GM21381 (cell line): ENCODE results near the gene IL13.
A peak's percentile ranks its signal among the peaks of the same experiment; 100 is the strongest.

Source experiments
- ATAC-seq: cut with Tn5 transposase; IDR thresholded peaks from one replicate; pipeline ENCODE4 v1.9.1; 2021; ENCODE audit warnings: mild to moderate bottlenecking, moderate library complexity; ENCODE audit not compliant: unreplicated experiment

IL13 gene

DNA sequence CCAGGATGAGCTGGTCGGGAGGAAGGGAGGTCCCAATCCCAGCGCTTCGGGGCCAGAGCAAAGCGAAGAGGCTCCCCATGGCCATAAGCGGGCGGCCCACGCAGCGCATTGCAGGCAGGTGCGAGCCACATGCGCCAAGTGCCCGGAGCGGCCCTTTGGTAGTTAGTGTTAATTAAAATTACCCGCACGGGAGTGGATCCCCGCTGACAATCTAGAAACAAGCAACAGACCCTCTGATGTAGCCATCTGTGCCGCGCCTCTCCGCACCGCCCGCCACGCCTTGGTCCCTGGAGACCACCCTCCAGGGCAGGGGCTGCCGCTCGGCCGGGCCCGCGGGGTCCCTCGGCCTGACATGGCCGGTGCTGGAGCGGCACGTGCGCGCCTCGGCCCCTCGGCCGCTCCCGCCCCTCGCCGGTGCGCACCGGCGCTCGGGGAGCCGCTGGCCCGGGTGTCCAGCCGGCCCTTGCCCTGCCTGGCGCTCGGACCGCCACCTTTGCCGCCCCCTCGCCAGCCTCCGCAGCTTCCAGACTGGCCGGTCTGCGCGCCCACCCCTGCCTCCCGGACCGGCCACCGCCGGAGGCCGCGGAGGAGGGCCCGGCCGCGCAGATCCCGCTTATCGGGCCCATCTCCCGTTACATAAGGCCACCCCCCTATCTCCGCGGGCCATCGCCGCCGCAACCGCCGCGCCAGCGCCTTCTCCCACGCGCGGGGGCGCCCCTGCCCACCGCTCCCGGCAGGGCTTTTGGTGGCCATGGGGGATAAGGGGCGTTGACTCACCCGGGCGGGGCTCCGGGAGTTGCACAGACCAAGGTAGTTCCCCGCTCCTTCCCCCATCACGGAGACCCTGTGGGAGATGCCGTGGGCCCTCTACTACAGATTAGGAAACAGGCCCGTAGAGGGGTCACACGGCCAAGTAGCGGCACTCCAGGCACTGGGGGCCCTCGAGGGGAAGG, 1.9 kb upstream of the IL13 start:
- no peak for ATAC-seq

DNA sequence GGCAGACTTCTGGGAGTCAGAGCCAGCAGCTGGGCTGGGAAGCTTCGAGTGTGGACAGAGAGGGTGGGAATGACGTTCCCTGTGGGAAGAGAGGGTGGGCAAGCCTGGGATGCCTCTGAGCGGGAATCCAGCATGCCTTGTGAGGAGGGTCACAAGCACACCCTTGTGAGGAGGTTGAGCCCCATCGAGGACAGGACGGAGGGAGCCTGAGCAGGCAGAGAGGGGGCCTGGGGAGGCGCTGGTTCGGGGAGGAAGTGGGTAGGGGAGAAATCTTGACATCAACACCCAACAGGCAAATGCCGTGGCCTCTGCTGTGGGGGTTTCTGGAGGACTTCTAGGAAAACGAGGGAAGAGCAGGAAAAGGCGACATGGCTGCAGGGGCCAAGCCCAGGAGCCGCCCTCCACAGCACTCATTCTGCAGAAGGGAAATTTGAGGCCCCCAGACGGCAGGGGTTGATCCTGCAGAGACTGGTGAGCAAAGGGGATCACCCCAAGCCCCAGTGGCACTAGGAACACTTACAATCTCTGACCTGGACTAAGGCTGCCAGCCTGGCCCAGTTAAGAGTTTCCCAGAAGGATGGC, 1.1 kb upstream of the IL13 start:
- no peak for ATAC-seq

DNA sequence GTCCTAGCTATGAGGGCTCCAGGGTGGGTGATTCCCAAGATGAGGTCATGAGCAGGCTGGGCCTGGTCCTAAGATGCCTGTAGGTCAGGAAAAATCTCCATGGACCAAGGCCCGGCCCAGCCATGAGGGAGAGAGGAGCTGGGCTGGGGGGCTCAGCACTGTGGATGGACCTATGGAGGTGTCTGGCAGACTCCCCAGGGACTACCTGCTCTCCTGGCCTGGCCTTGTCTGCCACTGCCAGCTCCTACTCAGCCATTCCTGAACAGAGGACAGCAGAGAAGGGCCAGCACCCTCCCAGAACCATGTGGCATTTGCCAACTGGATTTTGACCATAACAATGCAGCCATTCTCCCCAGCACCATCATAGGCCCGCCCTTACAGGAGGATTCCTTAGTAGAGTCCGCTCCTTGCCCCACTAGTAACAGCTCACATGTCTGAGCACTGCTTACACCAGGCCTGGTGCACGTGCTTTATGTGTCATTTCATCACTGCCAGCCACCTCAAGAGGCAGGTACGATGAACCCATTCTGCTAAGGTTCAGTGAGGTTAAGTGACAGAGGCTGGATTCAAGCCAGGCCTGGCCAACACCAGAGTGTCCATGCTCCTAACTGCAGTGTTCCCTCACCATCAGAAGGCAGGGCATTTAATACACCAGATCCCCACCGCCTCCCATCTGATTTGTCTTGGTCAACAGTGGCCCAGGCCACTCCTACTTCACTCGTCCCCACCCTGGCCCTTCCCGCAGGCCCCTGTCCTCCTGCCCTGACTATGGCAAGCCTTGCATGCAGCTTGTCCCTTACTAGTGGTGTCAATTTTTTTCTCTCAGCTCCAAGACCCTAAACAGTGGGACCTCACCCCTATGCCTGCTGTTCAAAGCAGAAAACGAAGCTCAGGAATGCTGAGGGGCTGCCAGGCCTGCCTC, 669 bp downstream of the IL13 start:
- ATAC-seq, result no peak

DNA sequence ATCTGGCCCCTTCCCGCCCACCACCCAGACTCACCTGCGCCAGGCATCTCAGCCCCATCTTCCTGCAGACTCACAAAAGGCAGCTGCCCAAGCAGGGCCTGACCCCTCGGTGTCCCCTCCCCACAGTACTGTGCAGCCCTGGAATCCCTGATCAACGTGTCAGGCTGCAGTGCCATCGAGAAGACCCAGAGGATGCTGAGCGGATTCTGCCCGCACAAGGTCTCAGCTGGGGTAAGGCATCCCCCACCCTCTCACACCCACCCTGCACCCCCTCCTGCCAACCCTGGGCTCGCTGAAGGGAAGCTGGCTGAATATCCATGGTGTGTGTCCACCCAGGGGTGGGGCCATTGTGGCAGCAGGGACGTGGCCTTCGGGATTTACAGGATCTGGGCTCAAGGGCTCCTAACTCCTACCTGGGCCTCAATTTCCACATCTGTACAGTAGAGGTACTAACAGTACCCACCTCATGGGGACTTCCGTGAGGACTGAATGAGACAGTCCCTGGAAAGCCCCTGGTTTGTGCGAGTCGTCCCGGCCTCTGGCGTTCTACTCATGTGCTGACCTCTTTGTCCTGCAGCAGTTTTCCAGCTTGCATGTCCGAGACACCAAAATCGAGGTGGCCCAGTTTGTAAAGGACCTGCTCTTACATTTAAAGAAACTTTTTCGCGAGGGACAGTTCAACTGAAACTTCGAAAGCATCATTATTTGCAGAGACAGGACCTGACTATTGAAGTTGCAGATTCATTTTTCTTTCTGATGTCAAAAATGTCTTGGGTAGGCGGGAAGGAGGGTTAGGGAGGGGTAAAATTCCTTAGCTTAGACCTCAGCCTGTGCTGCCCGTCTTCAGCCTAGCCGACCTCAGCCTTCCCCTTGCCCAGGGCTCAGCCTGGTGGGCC, 1.9 kb downstream of the IL13 start:
- no peak for ATAC-seq

- no peak for ATAC-seq
Measured at GRCh38 chr5:132661231-132662003, 3.4 kb downstream of the IL13 start.

GRCh38 chr5:132662004-132662401, 4.0 kb downstream of the IL13 start:
- ATAC-seq, result no peak

DNA sequence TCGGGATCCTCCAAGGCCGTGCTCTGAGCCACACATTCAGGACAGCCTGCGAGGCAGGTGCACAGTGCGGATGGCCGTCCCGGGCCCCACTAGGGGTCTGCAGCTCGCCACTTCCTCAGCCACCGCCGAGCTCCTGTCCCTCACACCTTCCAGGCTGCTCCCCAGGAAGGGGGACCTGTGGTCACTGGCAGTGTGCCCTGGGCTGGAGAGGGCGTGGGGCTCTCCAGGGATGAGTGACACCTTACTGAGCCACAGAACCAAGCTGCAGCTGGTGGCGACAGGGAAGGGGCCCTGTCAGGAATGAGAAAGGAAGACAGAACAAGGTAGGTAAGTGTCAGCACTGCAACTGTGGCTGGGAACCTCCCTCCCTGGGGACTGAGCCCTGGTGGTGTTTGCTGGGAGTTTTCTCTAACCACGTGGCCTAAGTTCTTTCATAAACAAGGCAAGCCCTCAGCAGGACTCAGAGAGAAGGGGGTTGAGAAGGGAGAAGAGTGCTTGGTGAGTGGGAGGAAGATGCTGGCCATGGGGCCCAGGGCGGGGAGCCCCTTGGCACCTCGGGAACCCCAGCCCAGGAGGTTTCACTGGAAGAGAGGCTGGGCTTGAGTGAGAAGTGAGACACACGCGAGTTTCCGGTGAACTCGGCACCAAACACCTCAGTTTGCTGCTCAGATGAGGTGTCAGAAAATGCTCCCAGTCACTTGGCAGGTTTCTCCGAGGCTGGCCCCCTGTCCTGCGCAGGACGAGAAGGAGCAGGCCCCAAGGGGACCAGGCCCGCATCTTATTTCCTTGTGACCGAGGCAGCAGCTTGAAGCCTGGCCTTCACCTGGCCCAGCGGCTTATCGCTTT, 5.2 kb downstream of the IL13 start:
- ATAC-seq, result peak; percentile 48

GRCh38 chr5:132663771-132664695, 6.1 kb downstream of the IL13 start:
- peak; percentile 41 for ATAC-seq

DNA sequence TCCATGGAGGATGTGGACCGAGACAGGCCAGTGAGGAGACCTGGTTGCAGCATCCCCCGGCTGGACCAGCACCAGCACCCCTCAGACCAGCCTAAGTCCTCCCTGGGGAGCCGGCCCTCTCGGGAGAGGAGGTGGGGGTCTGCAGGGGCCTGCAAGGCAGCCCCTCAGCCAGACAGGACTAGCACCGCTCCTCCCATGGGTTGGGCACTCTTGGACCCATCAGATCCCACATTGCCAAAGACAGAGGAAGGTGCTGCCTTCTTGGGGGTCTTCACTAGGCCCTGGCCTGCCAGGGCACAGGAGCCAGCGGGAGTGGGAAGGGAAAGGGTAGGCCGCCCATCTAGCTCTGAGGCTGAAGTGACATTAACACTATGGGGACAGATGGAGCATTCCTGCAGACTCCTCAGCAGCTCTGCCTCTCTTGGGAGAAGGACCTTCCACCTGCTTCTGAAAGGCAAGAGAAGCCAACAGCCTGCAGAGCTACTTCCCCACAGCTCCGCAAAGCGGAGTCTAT, 6.8 kb downstream of the IL13 start:
- ATAC-seq, result no peak

GRCh38 chr5:132665574-132666080, 7.7 kb downstream of the IL13 start:
- ATAC-seq, result no peak

- ATAC-seq, result no peak
Measured at GRCh38 chr5:132666310-132667123, 8.5 kb downstream of the IL13 start.

- no peak for ATAC-seq
Measured at GRCh38 chr5:132667309-132667708, 9.3 kb downstream of the IL13 start.

DNA sequence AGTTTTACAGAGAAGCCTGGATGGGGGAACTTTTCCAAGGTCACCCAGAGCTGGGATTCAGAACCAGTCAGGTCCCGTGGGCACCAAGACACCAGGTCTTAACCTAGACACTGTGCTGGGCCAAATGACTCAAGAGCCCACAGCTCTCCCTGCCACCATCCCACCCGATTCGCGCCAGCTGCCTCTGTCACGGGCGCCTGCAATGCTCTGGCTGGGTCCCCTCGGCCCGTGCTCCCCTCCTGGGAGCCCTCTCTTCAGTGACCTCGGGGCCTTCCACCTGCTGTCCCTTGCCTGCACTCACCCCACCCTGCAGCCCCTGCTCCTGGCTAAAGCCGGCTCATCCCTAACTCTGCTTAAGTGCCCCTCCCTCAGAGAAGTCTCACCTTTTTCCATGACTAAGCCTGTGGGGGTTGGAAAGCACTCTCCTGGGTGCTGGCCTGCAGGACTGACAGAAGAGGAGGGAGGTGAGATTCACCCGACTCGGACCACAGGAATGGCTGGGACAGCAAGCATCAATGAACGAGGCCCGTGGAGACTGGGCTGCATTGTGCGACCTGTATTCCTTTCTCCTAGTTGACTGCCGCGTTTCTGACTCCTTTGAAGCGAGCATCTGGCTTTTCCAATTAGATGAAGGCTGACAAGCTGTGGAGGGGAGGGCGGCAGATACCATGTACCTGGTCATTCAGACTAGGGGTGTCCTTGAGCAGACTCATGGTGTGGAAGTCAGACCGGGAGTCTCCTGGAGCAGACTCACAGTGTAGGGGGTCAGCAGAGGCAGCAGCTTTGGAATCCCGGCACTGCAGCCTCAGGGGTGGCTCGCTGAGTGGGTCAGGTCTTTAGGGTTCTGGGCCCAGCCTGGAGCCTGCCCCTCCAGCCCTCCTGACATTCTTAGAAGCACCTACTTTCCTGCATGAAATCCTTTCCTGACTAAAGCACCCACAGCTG, 10.1 kb downstream of the IL13 start:
- ATAC-seq, result no peak

- ATAC-seq, result no peak
Measured at GRCh38 chr5:132668706-132669454, 10.9 kb downstream of the IL13 start.

DNA sequence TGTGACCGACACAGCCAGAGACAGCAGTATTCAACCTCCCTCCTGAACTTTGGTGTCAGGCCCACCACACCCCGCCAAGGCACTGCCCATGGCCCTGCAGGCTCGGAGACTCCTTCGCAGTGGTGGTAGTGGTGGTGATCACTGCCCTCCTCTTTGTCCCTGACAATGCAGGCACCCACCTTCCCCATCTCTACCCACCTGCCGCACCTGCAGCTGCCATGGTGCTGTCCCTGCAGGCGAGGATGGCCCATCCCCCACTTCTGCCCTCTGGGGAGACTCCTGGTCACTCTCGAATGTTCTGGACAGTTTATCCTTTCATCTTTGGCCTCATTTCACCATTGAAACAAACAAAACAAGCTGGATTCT, 11.5 kb downstream of the IL13 start:
- ATAC-seq, result no peak
